ENCODE data around the gene CACNA1H. TPM values are rescaled to one million over a fixed set of nuclear protein-coding genes. Genes with fewer than 3 reads are reported as not detected.

The CACNA1H gene
- total and polyA plus RNA-seq, 3 donors from 2014 or later: 41.1 to 69.0 (median 55.9) TPM

GRCh38 chr16:1135459-1135825, 17.5 kb upstream of the CACNA1H start:
- no peaks in the 10 kb centered on the region for H3K9me3 ChIP-seq
- 86 to 89% methylated on average over 3 of the region's 3 CpGs for WGBS, 2 donors
- H3K4me3 ChIP-seq: no peak overlapping the region
- H3K27ac ChIP-seq: no peak overlapping the region
- intact Hi-C loops (cut with DNase I; ENCODE audit: low total_unique reads): no loop called here
- H3K27me3 ChIP-seq: no peaks in the 10 kb centered on the region
- no peak for TF ChIP-seq CTCF (IDR thresholded peaks at IDR 0.05)
- no peak for TF ChIP-seq POLR2A (IDR thresholded peaks at IDR 0.05)
- no peak for DNase-seq
- H3K4me1 ChIP-seq: no peaks in the 10 kb centered on the region
- H3K36me3 ChIP-seq (ENCODE audit: low read depth, missing control alignments): no peaks in the 10 kb centered on the region

- Histone ChIP-seq H3K27me3 (no peaks in the 10 kb centered on the region), H3K9me3 (no peaks in the 10 kb centered on the region), H3K27ac (no peak overlapping the region), H3K36me3 (ENCODE audit: low read depth, missing control alignments) (no peaks in the 10 kb centered on the region), H3K4me1 (no peaks in the 10 kb centered on the region), H3K4me3 (no peak overlapping the region)
- DNase-seq: peak; percentile 82
- TF ChIP-seq POLR2A (IDR thresholded peaks at IDR 0.05) (no peak), CTCF (IDR thresholded peaks at IDR 0.05) (no peak)
- WGBS, 2 donors: 55 to 68% methylated on average over 24 of the region's 24 CpGs
- intact Hi-C loops (cut with DNase I; ENCODE audit: low total_unique reads): no loop called here
Observed at GRCh38 chr16:1137604-1138003, 15.3 kb upstream of the CACNA1H start.

- Histone ChIP-seq H3K4me1 (no peaks in the 10 kb centered on the region), H3K27me3 (no peaks in the 10 kb centered on the region), H3K4me3 (no peak overlapping the region), H3K9me3 (no peaks in the 10 kb centered on the region), H3K36me3 (ENCODE audit: low read depth, missing control alignments) (no peaks in the 10 kb centered on the region), H3K27ac (no peak overlapping the region)
- no peak for DNase-seq
- WGBS, 2 donors: 58 to 78% methylated on average over 12 to 21 of the region's 23 CpGs
- TF ChIP-seq POLR2A (IDR thresholded peaks at IDR 0.05) (no peak), CTCF (IDR thresholded peaks at IDR 0.05) (no peak)
- intact Hi-C loops (cut with DNase I; ENCODE audit: low total_unique reads): no loop called here
Observed at GRCh38 chr16:1140582-1141162, 12.2 kb upstream of the CACNA1H start.

- no peak for DNase-seq
- H3K9me3 ChIP-seq: no peaks in the 10 kb centered on the region
- H3K4me3 ChIP-seq: no peak overlapping the region
- intact Hi-C loops (cut with DNase I; ENCODE audit: low total_unique reads): no loop called here
- TF ChIP-seq CTCF (IDR thresholded peaks at IDR 0.05) (no peak), POLR2A (IDR thresholded peaks at IDR 0.05) (no peak)
- no peaks in the 10 kb centered on the region for H3K27me3 ChIP-seq
- no peak overlapping the region for H3K27ac ChIP-seq
- no peaks in the 10 kb centered on the region for H3K36me3 ChIP-seq (ENCODE audit: low read depth, missing control alignments)
- H3K4me1 ChIP-seq: no peaks in the 10 kb centered on the region
- WGBS, 2 donors: 70 to 77% methylated on average over 4 to 8 of the region's 8 CpGs
Observed at GRCh38 chr16:1141191-1141590, 11.7 kb upstream of the CACNA1H start.

- no peak overlapping the region for H3K4me3 ChIP-seq
- WGBS, 2 donors: 74 to 78% methylated on average over 7 to 8 of the region's 8 CpGs
- H3K4me1 ChIP-seq: no peaks in the 10 kb centered on the region
- no peaks in the 10 kb centered on the region for H3K27me3 ChIP-seq
- TF ChIP-seq CTCF (IDR thresholded peaks at IDR 0.05) (no peak), POLR2A (IDR thresholded peaks at IDR 0.05) (no peak)
- no peak overlapping the region for H3K27ac ChIP-seq
- no peaks in the 10 kb centered on the region for H3K36me3 ChIP-seq (ENCODE audit: low read depth, missing control alignments)
- no peaks in the 10 kb centered on the region for H3K9me3 ChIP-seq
- no peak for DNase-seq
- intact Hi-C loops (cut with DNase I; ENCODE audit: low total_unique reads): no loop called here
Observed at GRCh38 chr16:1141716-1142115, 11.2 kb upstream of the CACNA1H start.

Measured in testis (tissue), 3 donors.